ENCODE measurements around the gene ISLR2.

The ISLR2 gene

DNA sequence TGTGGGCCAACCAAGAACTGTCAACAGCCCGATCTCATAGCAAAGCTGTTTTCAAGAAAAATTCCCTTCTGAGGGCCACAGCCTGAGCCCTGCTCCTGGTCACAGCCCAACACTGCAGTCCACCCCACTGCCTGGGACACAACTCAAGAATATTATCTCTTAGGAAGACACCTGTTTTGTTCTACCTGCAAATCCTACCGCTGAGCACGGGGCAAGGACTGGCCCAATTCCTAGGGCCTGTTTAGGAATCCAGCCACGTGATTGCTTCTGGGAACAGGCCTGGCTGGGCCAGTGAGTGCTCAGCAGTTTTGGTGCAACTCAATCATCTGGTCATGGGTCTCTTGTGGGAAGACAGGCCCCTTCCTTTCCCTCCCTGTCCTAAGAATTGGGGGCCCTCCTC, 8.3 kb downstream of the ISLR2 start:
- Histone ChIP-seq H3K4me1 (ENCODE audit: control extremely low read depth in 1 of 4, control insufficient read depth in 4 of 4, insufficient read depth in 4 of 4, low read length in 3 of 4) (peaks cover 0 to 29% (median 22%) of the 10 kb centered on the region in 4 experiments), H3K36me3 (ENCODE audit: control insufficient read depth in 4 of 4, insufficient read depth in 4 of 4, low read length in 3 of 4) (no peaks in the 10 kb centered on the region), H3K27me3 (replicated peaks in 2 of 5; ENCODE audit: control insufficient read depth in 4 of 5, insufficient read depth in 5 of 5, low read length in 4 of 5) (peaks cover 0 to 64% (median 45%) of the 10 kb centered on the region in 5 experiments), H3K9me3 (ENCODE audit: control extremely low read depth in 1 of 5, control insufficient read depth in 4 of 5, insufficient read depth in 2 of 5, low read depth in 1 of 5, low read length in 4 of 5) (no peaks in the 10 kb centered on the region), H3K4me3 (ENCODE audit: control insufficient read depth in 1 of 7, extremely low read depth in 1 of 7, insufficient read depth in 4 of 7, low read depth in 2 of 7, low read length in 6 of 7) (no peak overlapping the region), H3K27ac (ENCODE audit: insufficient read depth in 1 of 2, low read depth in 1 of 2, low read length in 2 of 2, poor library complexity in 1 of 2, severe bottlenecking in 2 of 2) (no peak overlapping the region)
- ChIA-PET CTCF (no interaction called here), POLR2A (no interaction called here)
- no peak for DNase-seq
- WGBS (ENCODE audit: insufficient coverage): 93% methylated on average over 4 of the region's 4 CpGs

DNA sequence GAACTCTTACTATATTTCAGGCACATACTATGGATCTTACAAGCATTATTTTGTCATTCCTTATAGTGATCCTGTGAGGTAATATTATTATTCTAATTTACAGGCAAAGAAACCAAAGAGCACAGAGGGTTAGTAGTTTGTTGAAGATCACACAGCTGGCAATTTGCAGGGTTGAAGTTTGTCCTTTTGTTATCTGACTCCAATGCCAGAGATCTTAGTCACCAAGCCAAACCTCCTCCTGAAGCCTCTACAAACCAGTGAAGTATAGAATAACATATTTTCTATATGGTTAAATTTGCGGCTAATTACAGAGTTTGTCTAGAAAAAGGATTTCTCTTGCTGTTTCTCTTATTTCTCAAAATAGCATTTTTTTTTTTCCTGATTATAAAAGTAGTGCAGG, 11.2 kb downstream of the ISLR2 start:
- Histone ChIP-seq H3K27ac (ENCODE audit: insufficient read depth in 1 of 2, low read depth in 1 of 2, low read length in 2 of 2, poor library complexity in 1 of 2, severe bottlenecking in 2 of 2) (no peak overlapping the region), H3K4me1 (ENCODE audit: control extremely low read depth in 1 of 4, control insufficient read depth in 4 of 4, insufficient read depth in 4 of 4, low read length in 3 of 4) (peaks cover 0 to 6% (median 5%) of the 10 kb centered on the region in 4 experiments), H3K27me3 (replicated peaks in 2 of 5; ENCODE audit: control insufficient read depth in 4 of 5, insufficient read depth in 5 of 5, low read length in 4 of 5) (peaks cover 6 to 54% (median 25%) of the 10 kb centered on the region in 5 experiments), H3K9me3 (ENCODE audit: control extremely low read depth in 1 of 5, control insufficient read depth in 4 of 5, insufficient read depth in 2 of 5, low read depth in 1 of 5, low read length in 4 of 5) (peaks cover 0 to 7% (median 3%) of the 10 kb centered on the region in 5 experiments), H3K36me3 (ENCODE audit: control insufficient read depth in 4 of 4, insufficient read depth in 4 of 4, low read length in 3 of 4) (no peaks in the 10 kb centered on the region), H3K4me3 (ENCODE audit: control insufficient read depth in 1 of 7, extremely low read depth in 1 of 7, insufficient read depth in 4 of 7, low read depth in 2 of 7, low read length in 6 of 7) (no peak overlapping the region)
- POLR2A ChIA-PET: no interaction called here
- no CpG with 5 or more reads among the region's 1 CpG for WGBS (ENCODE audit: insufficient coverage)
- no peak for DNase-seq
- CTCF ChIA-PET: no interaction called here

DNA sequence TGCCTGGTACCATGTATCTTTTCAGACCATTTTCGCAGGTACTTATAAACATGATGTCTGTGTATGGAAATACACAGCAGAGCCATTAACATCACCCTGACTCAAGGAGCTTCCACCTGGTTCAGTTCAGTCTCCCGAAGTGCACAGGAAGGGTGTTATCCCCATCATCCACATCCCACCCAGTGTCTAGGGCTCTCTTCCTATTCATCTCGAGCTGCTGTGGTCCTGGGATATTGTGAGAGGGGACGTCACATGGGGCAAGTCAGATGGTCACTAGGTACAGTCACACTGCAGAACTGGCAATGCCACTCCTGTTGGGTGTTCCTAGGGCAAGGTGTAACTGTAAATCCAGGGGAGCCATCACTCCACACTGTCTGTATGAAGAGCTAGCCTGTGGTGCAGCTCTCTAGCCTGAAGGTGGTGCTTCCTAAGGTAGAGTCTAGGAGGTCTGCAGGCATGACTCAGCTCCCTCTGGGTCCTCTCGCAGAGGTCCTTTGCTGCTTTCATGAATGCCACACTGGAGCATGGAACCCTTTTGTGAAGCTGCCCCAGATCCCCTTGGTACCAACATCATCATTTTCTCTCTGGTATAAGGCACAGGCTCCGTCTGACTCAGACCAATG, 13.9 kb downstream of the ISLR2 start:
- no peak overlapping the region for H3K27ac ChIP-seq (ENCODE audit: insufficient read depth in 1 of 2, low read depth in 1 of 2, low read length in 2 of 2, poor library complexity in 1 of 2, severe bottlenecking in 2 of 2)
- CTCF ChIA-PET: interaction anchor here (0.7 to 2.3 kb wide), 7 partner anchors 10 to 178 kb away, joined by 3 to 14 read pairs (median 6); no protein-coding TSS in a partner anchor
- H3K9me3 ChIP-seq (ENCODE audit: control extremely low read depth in 1 of 5, control insufficient read depth in 4 of 5, insufficient read depth in 2 of 5, low read depth in 1 of 5, low read length in 4 of 5): peaks cover 0 to 14% (median 7%) of the 10 kb centered on the region in 5 experiments
- POLR2A ChIA-PET: no interaction called here
- no peaks in the 10 kb centered on the region for H3K4me1 ChIP-seq (ENCODE audit: control extremely low read depth in 1 of 4, control insufficient read depth in 4 of 4, insufficient read depth in 4 of 4, low read length in 3 of 4)
- H3K27me3 ChIP-seq (replicated peaks in 2 of 5; ENCODE audit: control insufficient read depth in 4 of 5, insufficient read depth in 5 of 5, low read length in 4 of 5): peaks cover 9 to 43% (median 10%) of the 10 kb centered on the region in 5 experiments
- H3K36me3 ChIP-seq (ENCODE audit: control insufficient read depth in 4 of 4, insufficient read depth in 4 of 4, low read length in 3 of 4): no peaks in the 10 kb centered on the region
- H3K4me3 ChIP-seq (ENCODE audit: control insufficient read depth in 1 of 7, extremely low read depth in 1 of 7, insufficient read depth in 4 of 7, low read depth in 2 of 7, low read length in 6 of 7): no peak overlapping the region
- peak in 2 of 3 donors; percentile 44 to 48 for DNase-seq
- 71% methylated on average over 3 of the region's 6 CpGs for WGBS (ENCODE audit: insufficient coverage)

DNA sequence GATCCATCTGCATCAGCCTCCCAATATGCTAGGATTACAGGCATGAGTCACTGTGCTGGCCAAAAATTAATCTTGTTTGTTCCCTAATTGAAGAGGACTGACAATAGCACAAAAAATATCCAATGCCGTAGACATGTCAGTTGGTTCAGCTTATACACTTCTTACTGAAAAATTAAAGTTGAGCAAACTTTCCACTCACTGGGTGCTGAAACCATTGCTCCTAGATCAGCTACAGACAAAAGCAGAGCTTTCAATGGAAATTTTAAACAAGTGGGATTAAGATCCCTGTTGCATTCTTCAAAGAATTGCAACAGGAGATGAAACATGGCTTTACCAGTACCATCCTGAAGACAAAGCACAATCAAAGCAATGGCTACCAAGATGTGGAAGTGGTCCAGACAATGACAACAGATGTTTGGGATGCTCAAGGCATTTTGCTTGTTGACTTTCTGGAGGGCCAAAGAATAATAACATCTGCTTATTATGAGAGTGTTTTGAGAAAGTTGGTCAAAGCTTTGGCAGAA, 16.0 kb downstream of the ISLR2 start:
- H3K4me1 ChIP-seq (ENCODE audit: control extremely low read depth in 1 of 4, control insufficient read depth in 4 of 4, insufficient read depth in 4 of 4, low read length in 3 of 4): no peaks in the 10 kb centered on the region
- peaks cover 0 to 14% (median 7%) of the 10 kb centered on the region in 5 experiments for H3K9me3 ChIP-seq (ENCODE audit: control extremely low read depth in 1 of 5, control insufficient read depth in 4 of 5, insufficient read depth in 2 of 5, low read depth in 1 of 5, low read length in 4 of 5)
- H3K36me3 ChIP-seq (ENCODE audit: control insufficient read depth in 4 of 4, insufficient read depth in 4 of 4, low read length in 3 of 4): no peaks in the 10 kb centered on the region
- H3K27ac ChIP-seq (ENCODE audit: insufficient read depth in 1 of 2, low read depth in 1 of 2, low read length in 2 of 2, poor library complexity in 1 of 2, severe bottlenecking in 2 of 2): no peak overlapping the region
- DNase-seq: peak in 1 of 3 donors; percentile 5
- peaks cover 4 to 30% (median 9%) of the 10 kb centered on the region in 5 experiments for H3K27me3 ChIP-seq (replicated peaks in 2 of 5; ENCODE audit: control insufficient read depth in 4 of 5, insufficient read depth in 5 of 5, low read length in 4 of 5)
- POLR2A ChIA-PET: no interaction called here
- 80% methylated on average over 1 of the region's 1 CpG for WGBS (ENCODE audit: insufficient coverage)
- no peak overlapping the region for H3K4me3 ChIP-seq (ENCODE audit: control insufficient read depth in 1 of 7, extremely low read depth in 1 of 7, insufficient read depth in 4 of 7, low read depth in 2 of 7, low read length in 6 of 7)
- CTCF ChIA-PET: no interaction called here

DNA sequence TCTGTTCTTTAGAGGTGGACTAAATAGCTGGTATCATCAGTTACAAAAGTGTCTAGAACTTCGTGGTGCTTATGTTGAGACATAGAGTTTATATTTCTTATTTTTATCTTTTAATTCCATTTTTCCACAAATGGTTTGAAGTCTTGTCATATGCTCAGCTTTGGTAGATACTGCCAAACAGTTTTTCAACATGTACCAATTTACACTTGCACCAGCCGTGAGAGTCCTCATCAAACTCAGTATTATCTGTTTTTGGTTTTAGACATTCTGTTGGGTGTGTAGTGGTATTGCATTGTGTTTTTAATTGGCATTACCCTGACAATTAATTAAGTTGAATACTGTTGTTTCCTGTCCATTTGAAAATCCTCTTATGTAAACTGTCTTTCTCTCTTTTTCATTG, 16.7 kb downstream of the ISLR2 start:
- H3K36me3 ChIP-seq (ENCODE audit: control insufficient read depth in 4 of 4, insufficient read depth in 4 of 4, low read length in 3 of 4): no peaks in the 10 kb centered on the region
- DNase-seq: no peak
- H3K9me3 ChIP-seq (ENCODE audit: control extremely low read depth in 1 of 5, control insufficient read depth in 4 of 5, insufficient read depth in 2 of 5, low read depth in 1 of 5, low read length in 4 of 5): peaks cover 0 to 14% (median 7%) of the 10 kb centered on the region in 5 experiments
- H3K4me1 ChIP-seq (ENCODE audit: control extremely low read depth in 1 of 4, control insufficient read depth in 4 of 4, insufficient read depth in 4 of 4, low read length in 3 of 4): no peaks in the 10 kb centered on the region
- no peak overlapping the region for H3K4me3 ChIP-seq (ENCODE audit: control insufficient read depth in 1 of 7, extremely low read depth in 1 of 7, insufficient read depth in 4 of 7, low read depth in 2 of 7, low read length in 6 of 7)
- H3K27me3 ChIP-seq (replicated peaks in 2 of 5; ENCODE audit: control insufficient read depth in 4 of 5, insufficient read depth in 5 of 5, low read length in 4 of 5): peaks cover 4 to 30% (median 9%) of the 10 kb centered on the region in 5 experiments
- no CpG with 5 or more reads among the region's 2 CpGs for WGBS (ENCODE audit: insufficient coverage)
- no peak overlapping the region for H3K27ac ChIP-seq (ENCODE audit: insufficient read depth in 1 of 2, low read depth in 1 of 2, low read length in 2 of 2, poor library complexity in 1 of 2, severe bottlenecking in 2 of 2)
- ChIA-PET POLR2A (no interaction called here), CTCF (no interaction called here)

DNA sequence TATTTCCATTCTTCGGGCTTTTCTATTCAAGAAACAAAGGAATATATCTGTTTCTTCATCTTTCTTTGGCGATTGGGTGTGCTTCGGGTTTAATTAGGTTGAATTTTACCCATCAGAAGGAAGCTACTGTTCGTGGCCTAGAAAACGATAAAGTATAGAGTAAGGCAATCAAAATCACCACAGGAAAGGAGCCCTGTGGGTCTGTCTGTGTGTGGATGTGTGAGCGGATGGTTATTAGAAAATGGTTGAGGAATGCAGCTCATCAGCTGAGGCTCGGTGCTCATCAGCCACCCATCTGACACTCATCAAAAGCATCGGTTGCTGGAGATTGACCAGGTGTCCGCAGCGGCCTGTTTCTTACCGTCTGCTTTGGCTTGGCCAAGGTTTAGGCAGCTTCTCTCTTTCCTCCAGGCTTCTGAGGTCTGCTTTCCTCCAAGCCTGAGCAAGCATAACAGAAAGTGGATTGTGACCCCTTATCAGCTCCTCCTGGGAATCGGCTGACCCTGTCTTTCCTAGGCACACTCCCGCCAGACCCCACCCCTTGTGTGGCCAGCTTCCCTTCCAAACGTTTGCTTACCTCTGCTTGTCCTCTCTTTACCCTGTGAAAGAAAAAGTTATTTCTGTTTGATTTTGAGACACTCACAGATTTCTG, 25.5 kb downstream of the ISLR2 start:
- DNase-seq: no peak
- ChIA-PET CTCF (interaction anchor here (1.0 to 4.0 kb wide), 3 partner anchors 12 to 168 kb away, joined by 3 to 14 read pairs (median 3); no protein-coding TSS in a partner anchor), POLR2A (no interaction called here)
- no peaks in the 10 kb centered on the region for H3K9me3 ChIP-seq (ENCODE audit: control extremely low read depth in 1 of 5, control insufficient read depth in 4 of 5, insufficient read depth in 2 of 5, low read depth in 1 of 5, low read length in 4 of 5)
- H3K4me3 ChIP-seq (ENCODE audit: control insufficient read depth in 1 of 7, extremely low read depth in 1 of 7, insufficient read depth in 4 of 7, low read depth in 2 of 7, low read length in 6 of 7): no peak overlapping the region
- 92% methylated on average over 5 of the region's 14 CpGs for WGBS (ENCODE audit: insufficient coverage)
- H3K4me1 ChIP-seq (ENCODE audit: control extremely low read depth in 1 of 4, control insufficient read depth in 4 of 4, insufficient read depth in 4 of 4, low read length in 3 of 4): peaks cover 0 to 6% (median 2%) of the 10 kb centered on the region in 4 experiments
- no peaks in the 10 kb centered on the region for H3K36me3 ChIP-seq (ENCODE audit: control insufficient read depth in 4 of 4, insufficient read depth in 4 of 4, low read length in 3 of 4)
- peaks cover 0 to 4% (median 0%) of the 10 kb centered on the region in 5 experiments for H3K27me3 ChIP-seq (replicated peaks in 2 of 5; ENCODE audit: control insufficient read depth in 4 of 5, insufficient read depth in 5 of 5, low read length in 4 of 5)
- no peak overlapping the region for H3K27ac ChIP-seq (ENCODE audit: insufficient read depth in 1 of 2, low read depth in 1 of 2, low read length in 2 of 2, poor library complexity in 1 of 2, severe bottlenecking in 2 of 2)
